Measurements from ENCODE around the gene MAD1L1. TPM values are rescaled to one million over a fixed set of nuclear protein-coding genes. Genes with fewer than 3 reads are reported as not detected.

MAD1L1 gene
- total and polyA plus RNA-seq, 5 donors from 2014 or later = 225 to 380 (median 300) TPM

GRCh38 chr7:2016021-2016631 is 216.6 kb downstream of the MAD1L1 start:
- Histone ChIP-seq H3K9me3 (ENCODE audit: control insufficient read depth in 2 of 2, low read length in 2 of 2) (no peaks in the 10 kb centered on the region), H3K4me3 (ENCODE audit: low read depth, low read length) (no peak overlapping the region), H3K27me3 (ENCODE audit: control insufficient read depth, insufficient read depth, low read length) (no peaks in the 10 kb centered on the region), H3K36me3 (ENCODE audit: control insufficient read depth, insufficient read depth, low read length) (no peaks in the 10 kb centered on the region), H3K27ac (ENCODE audit: insufficient read depth, low read length, poor library complexity, severe bottlenecking) (no peak overlapping the region), H3K4me1 (ENCODE audit: control insufficient read depth, insufficient read depth, low read length, poor library complexity, severe bottlenecking) (peaks cover 7% of the 10 kb centered on the region)
- peaks cover 11% of the 10 kb centered on the region for H3K36me3 Mint-ChIP-seq
- no peaks in the 10 kb centered on the region for H3K27me3 Mint-ChIP-seq
- H3K9me3 Mint-ChIP-seq = peaks cover 0 to 3% (median 0%) of the 10 kb centered on the region in 7 donors
- H3K4me1 Mint-ChIP-seq = peaks cover 0 to 25% (median 17%) of the 10 kb centered on the region in 4 donors
- no peak overlapping the region for H3K4me3 Mint-ChIP-seq
- DNase-seq (no peak), ATAC-seq (ENCODE audit: low read depth in 2 of 2) (no peak)
- H3K27ac Mint-ChIP-seq = no peak overlapping the region

- no peak overlapping the region for H3K27ac ChIP-seq (ENCODE audit: insufficient read depth, low read length, poor library complexity, severe bottlenecking)
- H3K27me3 Mint-ChIP-seq = no peaks in the 10 kb centered on the region
Observed at GRCh38 chr7:2015251-2015871, 217.4 kb downstream of the MAD1L1 start.

GRCh38 chr7:2014391-2015241 is 218.1 kb downstream of the MAD1L1 start:
- peaks cover 0 to 15% (median 6%) of the 10 kb centered on the region in 4 donors for H3K4me1 Mint-ChIP-seq

More at GRCh38 chr7:2015251-2015871, 217.4 kb downstream of the MAD1L1 start:
- Mint-ChIP-seq H3K4me1 (peaks cover 0 to 18% (median 10%) of the 10 kb centered on the region in 4 donors), H3K4me3 (no peak overlapping the region), H3K9me3 (no peaks in the 10 kb centered on the region), H3K36me3 (peaks cover 9% of the 10 kb centered on the region), H3K27ac (peak overlapping the region in 1 of 3 donors; percentile 77)
- DNase-seq (no peak), ATAC-seq (ENCODE audit: low read depth in 2 of 2) (no peak)
- H3K9me3 ChIP-seq (ENCODE audit: control insufficient read depth in 2 of 2, low read length in 2 of 2) = no peaks in the 10 kb centered on the region
- peaks cover 5% of the 10 kb centered on the region for H3K4me1 ChIP-seq (ENCODE audit: control insufficient read depth, insufficient read depth, low read length, poor library complexity, severe bottlenecking)
- H3K36me3 ChIP-seq (ENCODE audit: control insufficient read depth, insufficient read depth, low read length) = no peaks in the 10 kb centered on the region
- no peaks in the 10 kb centered on the region for H3K27me3 ChIP-seq (ENCODE audit: control insufficient read depth, insufficient read depth, low read length)
- H3K4me3 ChIP-seq (ENCODE audit: low read depth, low read length) = no peak overlapping the region

GRCh38 chr7:2013381-2014311 is 219.1 kb downstream of the MAD1L1 start:
- Mint-ChIP-seq H3K36me3 (peaks cover 9% of the 10 kb centered on the region), H3K27me3 (no peaks in the 10 kb centered on the region), H3K27ac (peak overlapping the region in 1 of 3 donors; percentile 29), H3K4me3 (no peak overlapping the region), H3K4me1 (peaks cover 0 to 10% (median 2%) of the 10 kb centered on the region in 4 donors), H3K9me3 (peaks cover 0 to 2% (median 0%) of the 10 kb centered on the region in 7 donors)
- H3K27ac ChIP-seq (ENCODE audit: insufficient read depth, low read length, poor library complexity, severe bottlenecking) = no peak overlapping the region
- no peak for ATAC-seq (ENCODE audit: low read depth in 2 of 2)
- no peaks in the 10 kb centered on the region for H3K4me1 ChIP-seq (ENCODE audit: control insufficient read depth, insufficient read depth, low read length, poor library complexity, severe bottlenecking)
- no peak overlapping the region for H3K4me3 ChIP-seq (ENCODE audit: low read depth, low read length)
- H3K36me3 ChIP-seq (ENCODE audit: control insufficient read depth, insufficient read depth, low read length) = no peaks in the 10 kb centered on the region
- no peaks in the 10 kb centered on the region for H3K27me3 ChIP-seq (ENCODE audit: control insufficient read depth, insufficient read depth, low read length)
- DNase-seq = no peak
- no peaks in the 10 kb centered on the region for H3K9me3 ChIP-seq (ENCODE audit: control insufficient read depth in 2 of 2, low read length in 2 of 2)

More at GRCh38 chr7:2014391-2015241, 218.1 kb downstream of the MAD1L1 start:
- Histone ChIP-seq H3K36me3 (ENCODE audit: control insufficient read depth, insufficient read depth, low read length) (no peaks in the 10 kb centered on the region), H3K27ac (ENCODE audit: insufficient read depth, low read length, poor library complexity, severe bottlenecking) (no peak overlapping the region), H3K4me1 (ENCODE audit: control insufficient read depth, insufficient read depth, low read length, poor library complexity, severe bottlenecking) (no peaks in the 10 kb centered on the region), H3K27me3 (ENCODE audit: control insufficient read depth, insufficient read depth, low read length) (no peaks in the 10 kb centered on the region), H3K9me3 (ENCODE audit: control insufficient read depth in 2 of 2, low read length in 2 of 2) (no peaks in the 10 kb centered on the region), H3K4me3 (ENCODE audit: low read depth, low read length) (no peak overlapping the region)
- DNase-seq (no peak), ATAC-seq (ENCODE audit: low read depth in 2 of 2) (no peak)
- Mint-ChIP-seq H3K27me3 (no peaks in the 10 kb centered on the region), H3K27ac (no peak overlapping the region), H3K4me3 (no peak overlapping the region), H3K9me3 (no peaks in the 10 kb centered on the region), H3K36me3 (peaks cover 9% of the 10 kb centered on the region)

GRCh38 chr7:2012981-2013380 is 219.8 kb downstream of the MAD1L1 start:
- no peak overlapping the region for H3K4me3 ChIP-seq (ENCODE audit: low read depth, low read length)
- no peaks in the 10 kb centered on the region for H3K27me3 ChIP-seq (ENCODE audit: control insufficient read depth, insufficient read depth, low read length)
- DNase-seq (no peak), ATAC-seq (ENCODE audit: low read depth in 2 of 2) (no peak)
- no peak overlapping the region for H3K27ac ChIP-seq (ENCODE audit: insufficient read depth, low read length, poor library complexity, severe bottlenecking)
- Mint-ChIP-seq H3K36me3 (peaks cover 9% of the 10 kb centered on the region), H3K27ac (peak overlapping the region in 2 of 3 donors; percentile 59 to 83), H3K9me3 (peaks cover 0 to 2% (median 0%) of the 10 kb centered on the region in 7 donors), H3K4me3 (no peak overlapping the region), H3K4me1 (peaks cover 0 to 10% (median 2%) of the 10 kb centered on the region in 4 donors), H3K27me3 (no peaks in the 10 kb centered on the region)
- H3K9me3 ChIP-seq (ENCODE audit: control insufficient read depth in 2 of 2, low read length in 2 of 2) = no peaks in the 10 kb centered on the region
- H3K4me1 ChIP-seq (ENCODE audit: control insufficient read depth, insufficient read depth, low read length, poor library complexity, severe bottlenecking) = no peaks in the 10 kb centered on the region
- no peaks in the 10 kb centered on the region for H3K36me3 ChIP-seq (ENCODE audit: control insufficient read depth, insufficient read depth, low read length)

- ATAC-seq (ENCODE audit: low read depth in 2 of 2) = no peak
- no peaks in the 10 kb centered on the region for H3K27me3 Mint-ChIP-seq
- H3K36me3 Mint-ChIP-seq = peaks cover 9% of the 10 kb centered on the region
- peak overlapping the region in 2 of 3 donors; percentile 59 to 83 for H3K27ac Mint-ChIP-seq
- Histone ChIP-seq H3K27me3 (ENCODE audit: control insufficient read depth, insufficient read depth, low read length) (no peaks in the 10 kb centered on the region), H3K9me3 (ENCODE audit: control insufficient read depth in 2 of 2, low read length in 2 of 2) (no peaks in the 10 kb centered on the region), H3K4me3 (ENCODE audit: low read depth, low read length) (no peak overlapping the region), H3K27ac (ENCODE audit: insufficient read depth, low read length, poor library complexity, severe bottlenecking) (no peak overlapping the region), H3K36me3 (ENCODE audit: control insufficient read depth, insufficient read depth, low read length) (no peaks in the 10 kb centered on the region), H3K4me1 (ENCODE audit: control insufficient read depth, insufficient read depth, low read length, poor library complexity, severe bottlenecking) (no peaks in the 10 kb centered on the region)
- H3K9me3 Mint-ChIP-seq = peaks cover 0 to 2% (median 0%) of the 10 kb centered on the region in 7 donors
- no peak for DNase-seq
- H3K4me1 Mint-ChIP-seq = peaks cover 0 to 10% (median 1%) of the 10 kb centered on the region in 4 donors
- no peak overlapping the region for H3K4me3 Mint-ChIP-seq
Observed at GRCh38 chr7:2012044-2012900, 220.5 kb downstream of the MAD1L1 start.
